Neuronal stem cell (in vitro differentiated cells): ENCODE results near the gene KRT86.
"Not testable (repeated sequence)": the region's sequence is repeated elsewhere in the genome, so short reads cannot be mapped to it uniquely, and the experiment has no call there.

Experiments
- DNase-seq: peaks from one replicate; pipeline ENCODE4 v3.0.0-alpha.2; 2013; ENCODE audit warnings: low spot score
- H2AFZ ChIP-seq: one replicate; pipeline ENCODE4 v1.6.1; 2013; ENCODE audit warnings: mild to moderate bottlenecking, low read length, inconsistent platforms
- H2AK5ac ChIP-seq: 2 replicates; pipeline ENCODE4 v1.6.1; 2013; ENCODE audit warnings: low read depth, mild to moderate bottlenecking, inconsistent platforms, low read length, moderate library complexity, mixed read lengths
- H2BK120ac ChIP-seq: 2 replicates; pipeline ENCODE4 v1.6.1; 2013; ENCODE audit warnings: low read depth, mild to moderate bottlenecking, inconsistent platforms, low read length, moderate library complexity, mixed read lengths
- H2BK12ac ChIP-seq: one replicate; pipeline ENCODE4 v1.6.1; 2013; ENCODE audit warnings: low read length, inconsistent platforms
- H2BK15ac ChIP-seq: 2 replicates; pipeline ENCODE4 v1.6.1; 2013; ENCODE audit warnings: mild to moderate bottlenecking, low read length, inconsistent platforms, mixed read lengths
- H2BK5ac ChIP-seq: one replicate; pipeline ENCODE4 v1.6.1; 2013; ENCODE audit warnings: inconsistent platforms, mild to moderate bottlenecking, low read length, moderate library complexity
- H3K14ac ChIP-seq: one replicate; pipeline ENCODE4 v1.6.1; 2013; ENCODE audit warnings: low read length, inconsistent platforms
- H3K18ac ChIP-seq: 2 replicates; pipeline ENCODE4 v1.6.1; 2013; ENCODE audit warnings: low read length, inconsistent platforms
- H3K23ac ChIP-seq: 2 replicates; pipeline ENCODE4 v1.6.1; 2013; ENCODE audit warnings: low read depth, mild to moderate bottlenecking, mixed read lengths, low read length, inconsistent platforms; ENCODE audit not compliant: poor library complexity
- H3K27ac ChIP-seq: replicated peaks from 3 replicates; pipeline ENCODE4 v1.5.1; 2013; ENCODE audit warnings: low read length, inconsistent platforms
- H3K27me3 ChIP-seq, 3 experiments: 2 replicates each; pipeline ENCODE4 v1.6.1; 2013; ENCODE audit warnings: low read length in 3 of 3, mild to moderate bottlenecking in 2 of 3, inconsistent platforms in 1 of 3, low read depth in 1 of 3, mixed read lengths in 1 of 3, moderate library complexity in 1 of 3; ENCODE audit not compliant: control insufficient read depth in 3 of 3, insufficient read depth in 3 of 3
- H3K36me3 ChIP-seq, 2 donors: replicated peaks in 1 of 2; 2 replicates each; pipeline ENCODE4 v1.6.1; 2013; ENCODE audit warnings: low read length in 2 of 2; ENCODE audit not compliant: control insufficient read depth in 2 of 2, insufficient read depth in 2 of 2
- H3K4ac ChIP-seq: 2 replicates; pipeline ENCODE4 v1.6.1; 2013; ENCODE audit warnings: inconsistent platforms, mild to moderate bottlenecking, low read length, moderate library complexity
- H3K4me1 ChIP-seq, 2 donors: 1 replicate in 1 of 2; 2 replicates in 1 of 2; pipeline ENCODE4 v1.6.1; 2013; ENCODE audit warnings: low read length in 2 of 2, low read depth in 1 of 2; ENCODE audit not compliant: control insufficient read depth in 2 of 2, insufficient read depth in 1 of 2
- H3K4me2 ChIP-seq: one replicate; pipeline ENCODE4 v1.6.1; 2013; ENCODE audit warnings: mild to moderate bottlenecking, low read length, inconsistent platforms; ENCODE audit not compliant: insufficient read depth, poor library complexity, severe bottlenecking
- H3K4me3 ChIP-seq, 2 donors: 2 replicates each; pipeline ENCODE4 v1.5.1; 2013; ENCODE audit warnings: low read length in 2 of 2, mild to moderate bottlenecking in 2 of 2, inconsistent platforms in 1 of 2, moderate library complexity in 1 of 2
- H3K79me1 ChIP-seq: one replicate; pipeline ENCODE4 v1.6.1; 2013; ENCODE audit warnings: low read depth, mild to moderate bottlenecking, inconsistent platforms, low read length, moderate library complexity
- H3K9ac ChIP-seq: one replicate; pipeline ENCODE4 v1.6.1; 2013; ENCODE audit warnings: mild to moderate bottlenecking, low read depth, low read length, inconsistent platforms; ENCODE audit not compliant: poor library complexity
- H3K9me3 ChIP-seq, 2 donors: replicated peaks in 1 of 2; 2 replicates each; pipeline versions ENCODE3 to v1.6.1; 2013; ENCODE audit warnings: low read length in 2 of 2, mild to moderate bottlenecking in 2 of 2, inconsistent platforms in 1 of 2, low read depth in 1 of 2, mixed read lengths in 1 of 2, moderate library complexity in 1 of 2; ENCODE audit not compliant: control insufficient read depth in 2 of 2, insufficient read depth in 1 of 2
- H4K8ac ChIP-seq: one replicate; pipeline ENCODE4 v1.6.1; 2013; ENCODE audit warnings: low read depth, mild to moderate bottlenecking, inconsistent platforms, low read length, moderate library complexity
- H4K91ac ChIP-seq: one replicate; pipeline ENCODE4 v1.6.1; 2013; ENCODE audit warnings: low read length, low read depth, mild to moderate bottlenecking, inconsistent platforms; ENCODE audit not compliant: poor library complexity
- WGBS, 2 donors: extraction: QIAGEN DNeasy Blood & Tissue Kit; methylation state at CpG; one replicate each; pipeline ENCODE4 v1.1.7; 2013; ENCODE audit warnings: missing lambda C conversion rate in 2 of 2, mixed read lengths in 1 of 2; ENCODE audit not compliant: insufficient read length in 2 of 2, insufficient replicate concordance in 1 of 2; ENCODE audit errors: extremely low coverage in 2 of 2; 5-methylcytosine and 5-hydroxymethylcytosine counted together

The KRT86 gene

DNA sequence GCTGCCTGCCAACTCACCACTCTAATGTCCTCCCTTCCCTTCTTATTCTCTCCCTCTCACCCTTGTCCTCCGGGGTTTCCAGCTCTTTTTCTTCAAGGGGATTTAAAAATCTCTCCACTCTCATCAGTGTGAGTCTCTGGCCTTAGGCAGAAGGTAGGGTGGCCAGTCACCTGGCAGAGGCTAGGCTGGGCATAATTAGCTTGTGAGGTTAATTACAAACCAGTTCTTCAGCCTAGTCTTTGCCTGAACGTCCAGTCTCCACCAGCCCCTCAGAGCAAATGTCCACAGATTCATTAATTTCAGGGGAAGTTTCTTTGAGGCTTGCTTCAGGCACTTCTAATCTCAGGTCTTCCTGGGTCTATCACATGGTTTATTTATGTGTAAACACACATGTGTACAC is 34.7 kb upstream of the KRT86 start:
- Histone ChIP-seq H2BK15ac (peak overlapping the region; percentile 78), H3K9me3 (no peaks in the 10 kb centered on the region), H3K4me2 (no peak overlapping the region), H2AK5ac (no peak overlapping the region), H3K9ac (no peak overlapping the region), H4K91ac (no peak overlapping the region), H3K27me3 (peaks cover 0 to 18% (median 1%) of the 10 kb centered on the region in 3 experiments), H2BK5ac (no peak overlapping the region), H3K4me1 (peaks cover 0 to 4% of the 10 kb centered on the region in 2 donors), H3K14ac (no peak overlapping the region), H4K8ac (no peak overlapping the region), H2AFZ (no peak overlapping the region), H3K4ac (no peak overlapping the region), H3K27ac (no peak overlapping the region), H3K79me1 (peaks cover 1% of the 10 kb centered on the region), H2BK120ac (no peak overlapping the region), H3K23ac (no peak overlapping the region), H2BK12ac (no peak overlapping the region), H3K18ac (no peak overlapping the region), H3K36me3 (no peaks in the 10 kb centered on the region), H3K4me3 (no peak overlapping the region)
- no CpG with 5 or more reads among the region's 2 CpGs for WGBS, 2 donors
- no peak for DNase-seq

DNA sequence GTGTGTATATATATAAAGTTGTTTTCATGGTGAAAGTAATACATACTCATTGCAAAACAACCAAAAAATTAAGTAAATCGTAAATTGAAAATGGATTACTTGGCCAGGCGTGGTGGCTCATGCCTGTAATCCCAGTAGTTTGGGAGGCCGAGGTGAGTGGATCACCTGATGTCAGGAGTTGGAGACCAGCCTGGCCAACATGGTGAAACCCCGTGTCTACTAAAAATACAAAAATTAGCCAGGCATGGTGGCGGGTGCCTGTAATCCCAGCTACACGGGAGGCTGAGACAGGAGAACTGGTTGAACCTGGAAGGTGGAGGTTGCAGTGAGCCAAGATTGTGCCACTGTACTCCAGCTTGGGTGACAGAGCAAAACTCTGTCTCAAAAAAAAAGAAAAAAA is 34.2 kb upstream of the KRT86 start:
- not testable (repeated sequence) for H3K79me1 ChIP-seq, DNase-seq, H3K18ac ChIP-seq, H3K4ac ChIP-seq, H3K4me3 ChIP-seq, H2BK15ac ChIP-seq, H3K23ac ChIP-seq, H3K27ac ChIP-seq, H2BK120ac ChIP-seq, H4K91ac ChIP-seq, H2BK5ac ChIP-seq, H3K36me3 ChIP-seq, H2AFZ ChIP-seq, H2BK12ac ChIP-seq, H3K4me1 ChIP-seq, H3K4me2 ChIP-seq, H4K8ac ChIP-seq, H2AK5ac ChIP-seq, H3K9me3 ChIP-seq, H3K14ac ChIP-seq, H3K9ac ChIP-seq
- no CpG with 5 or more reads among the region's 6 CpGs for WGBS, 2 donors
- peaks cover 0 to 14% (median 0%) of the 10 kb centered on the region in 3 experiments for H3K27me3 ChIP-seq

GRCh38 chr12:52241205-52241842 is 33.1 kb upstream of the KRT86 start:
- no peak for DNase-seq
- Histone ChIP-seq H2AK5ac (peak overlapping the region; percentile 86), H3K27me3 (peaks cover 0 to 11% (median 0%) of the 10 kb centered on the region in 3 experiments), H3K23ac (no peak overlapping the region), H2BK15ac (peak overlapping the region; percentile 68), H4K91ac (no peak overlapping the region), H3K14ac (no peak overlapping the region), H3K9ac (peak overlapping the region; percentile 50), H2AFZ (no peak overlapping the region), H2BK5ac (no peak overlapping the region), H3K18ac (peak overlapping the region; percentile 77), H3K79me1 (peaks cover 1% of the 10 kb centered on the region), H3K36me3 (no peaks in the 10 kb centered on the region), H2BK12ac (no peak overlapping the region), H3K4me3 (no peak overlapping the region), H2BK120ac (no peak overlapping the region), H3K27ac (no peak overlapping the region), H3K4me1 (peaks cover 0 to 4% of the 10 kb centered on the region in 2 donors), H3K4me2 (no peak overlapping the region), H3K4ac (no peak overlapping the region), H4K8ac (no peak overlapping the region), H3K9me3 (no peaks in the 10 kb centered on the region)
- no CpG with 5 or more reads among the region's 11 CpGs for WGBS, 2 donors

GRCh38 chr12:52242442-52243258 is 31.8 kb upstream of the KRT86 start:
- H4K91ac ChIP-seq, result no peak overlapping the region
- no peak overlapping the region for H3K4me3 ChIP-seq
- peak overlapping the region; percentile 22 for H2AK5ac ChIP-seq
- H2BK12ac ChIP-seq, result no peak overlapping the region
- DNase-seq, result no peak
- peaks cover 0 to 12% (median 0%) of the 10 kb centered on the region in 3 experiments for H3K27me3 ChIP-seq
- H3K23ac ChIP-seq, result no peak overlapping the region
- no peak overlapping the region for H2AFZ ChIP-seq
- H3K9me3 ChIP-seq, result no peaks in the 10 kb centered on the region
- no peak overlapping the region for H3K9ac ChIP-seq
- no peak overlapping the region for H2BK15ac ChIP-seq
- H3K4me2 ChIP-seq, result no peak overlapping the region
- H3K4ac ChIP-seq, result no peak overlapping the region
- no peak overlapping the region for H4K8ac ChIP-seq
- H3K36me3 ChIP-seq, result no peaks in the 10 kb centered on the region
- H3K18ac ChIP-seq, result no peak overlapping the region
- H3K27ac ChIP-seq, result no peak overlapping the region
- H2BK5ac ChIP-seq, result no peak overlapping the region
- no CpG with 5 or more reads among the region's 11 CpGs for WGBS, 2 donors
- no peak overlapping the region for H3K14ac ChIP-seq
- H3K79me1 ChIP-seq, result peaks cover 1% of the 10 kb centered on the region
- H3K4me1 ChIP-seq, result peaks cover 4% of the 10 kb centered on the region in 2 donors
- no peak overlapping the region for H2BK120ac ChIP-seq
